Smooth muscle cell (in vitro differentiated cells): ENCODE results near the gene CAPS2. TPM values are rescaled to one million over a fixed set of nuclear protein-coding genes. Genes with fewer than 3 reads are reported as not detected.
A peak's percentile ranks its signal among the peaks of the same experiment; 100 is the strongest.

Experiments
- DNase-seq: peaks from one replicate; lab custom pipeline; 2025; ENCODE audit not compliant: unreplicated experiment; lab: John Stamatoyannopoulos, UW
- H2AFZ ChIP-seq: fragments of 200-600 bp; sonication (generic); 2 replicates; pipeline ENCODE4 v1.6.0; 2016; ENCODE audit warnings: antibody characterized with exemption, low read depth, mild to moderate bottlenecking
- H3F3A ChIP-seq: fragments of 200-600 bp; sonication (generic); 2 replicates; pipeline ENCODE4 v1.6.0; 2017; ENCODE audit warnings: antibody characterized with exemption, low read depth
- H3K27ac ChIP-seq: fragments of 200-600 bp; sonication (generic); 2 replicates; pipeline ENCODE4 v1.5.1; 2016; ENCODE audit warnings: low read depth, mild to moderate bottlenecking
- H3K27me3 ChIP-seq: fragments of 200-600 bp; sonication (generic); 2 replicates; pipeline ENCODE4 v1.6.1; 2016; ENCODE audit warnings: low read depth, mild to moderate bottlenecking
- H3K36me3 ChIP-seq: fragments of 200-600 bp; sonication (generic); 2 replicates; pipeline ENCODE4 v1.5.1; 2016; ENCODE audit warnings: low read depth
- H3K4me1 ChIP-seq: fragments of 200-600 bp; sonication (generic); 2 replicates; pipeline ENCODE4 v1.5.1; 2016; ENCODE audit warnings: low read depth
- H3K4me2 ChIP-seq: fragments of 200-600 bp; sonication (generic); 2 replicates; pipeline ENCODE4 v1.6.0; 2016; ENCODE audit warnings: mild to moderate bottlenecking
- H3K4me3 ChIP-seq: fragments of 200-600 bp; sonication (generic); 2 replicates; pipeline ENCODE4 v1.5.1; 2016; ENCODE audit warnings: mild to moderate bottlenecking
- H3K79me2 ChIP-seq: fragments of 200-600 bp; sonication (generic); 2 replicates; pipeline ENCODE4 v1.6.0; 2016; ENCODE audit warnings: low read depth, mild to moderate bottlenecking
- H3K9ac ChIP-seq: fragments of 200-600 bp; sonication (generic); 2 replicates; pipeline ENCODE4 v1.6.0; 2016; ENCODE audit warnings: low read depth
- H3K9me3 ChIP-seq: fragments of 200-600 bp; sonication (generic); replicated peaks from 2 replicates; pipeline ENCODE4 v1.5.1; 2016; ENCODE audit warnings: low read depth
- H4K20me1 ChIP-seq: fragments of 200-600 bp; sonication (generic); 2 replicates; pipeline ENCODE4 v1.6.0; 2016; ENCODE audit warnings: low read depth
- WGBS: methylation state at CpG from one replicate; pipeline ENCODE4 v1.1.7; 2016; ENCODE audit warnings: low lambda C conversion rate; 5-methylcytosine and 5-hydroxymethylcytosine counted together
- polyA plus RNA-seq: library from polyadenylated mRNA; unstranded; fragments of >200 nt; fragmentation: Nextera tagmentation; extraction: Ambion mirVana; gene quantifications from 2 replicates; pipeline ENCODE4 v1.2.1, GENCODE V29; 2016
- total RNA-seq: library from RNA; depleted of rRNA; stranded (reverse); fragments of >200 nt; gene quantifications from 2 replicates; pipeline ENCODE4 v1.2.3, GENCODE V29; 2014
- TF ChIP-seq, protein P1 (sequence below): fragments of 200-600 bp; sonication (generic); IDR thresholded peaks from 2 replicates; pipeline ENCODE4 v1.5.1; 2017; ENCODE audit warnings: borderline replicate concordance, mild to moderate bottlenecking, antibody characterized with exemption; ENCODE audit not compliant: insufficient read depth, poor library complexity, severe bottlenecking

CAPS2 gene
- total and polyA plus RNA-seq, 2 experiments from 2014 or later, result 0.66 to 3.7 TPM

- no peaks in the 10 kb centered on the region for H3K27me3 ChIP-seq
- no peak overlapping the region for H2AFZ ChIP-seq
- no peaks in the 10 kb centered on the region for H3K4me1 ChIP-seq
- no peaks in the 10 kb centered on the region for H3K79me2 ChIP-seq
- no peak overlapping the region for H3K4me3 ChIP-seq
- H3K9ac ChIP-seq, result no peak overlapping the region
- H3K27ac ChIP-seq, result no peak overlapping the region
- no peak for DNase-seq
- TF ChIP-seq, protein P1, sequence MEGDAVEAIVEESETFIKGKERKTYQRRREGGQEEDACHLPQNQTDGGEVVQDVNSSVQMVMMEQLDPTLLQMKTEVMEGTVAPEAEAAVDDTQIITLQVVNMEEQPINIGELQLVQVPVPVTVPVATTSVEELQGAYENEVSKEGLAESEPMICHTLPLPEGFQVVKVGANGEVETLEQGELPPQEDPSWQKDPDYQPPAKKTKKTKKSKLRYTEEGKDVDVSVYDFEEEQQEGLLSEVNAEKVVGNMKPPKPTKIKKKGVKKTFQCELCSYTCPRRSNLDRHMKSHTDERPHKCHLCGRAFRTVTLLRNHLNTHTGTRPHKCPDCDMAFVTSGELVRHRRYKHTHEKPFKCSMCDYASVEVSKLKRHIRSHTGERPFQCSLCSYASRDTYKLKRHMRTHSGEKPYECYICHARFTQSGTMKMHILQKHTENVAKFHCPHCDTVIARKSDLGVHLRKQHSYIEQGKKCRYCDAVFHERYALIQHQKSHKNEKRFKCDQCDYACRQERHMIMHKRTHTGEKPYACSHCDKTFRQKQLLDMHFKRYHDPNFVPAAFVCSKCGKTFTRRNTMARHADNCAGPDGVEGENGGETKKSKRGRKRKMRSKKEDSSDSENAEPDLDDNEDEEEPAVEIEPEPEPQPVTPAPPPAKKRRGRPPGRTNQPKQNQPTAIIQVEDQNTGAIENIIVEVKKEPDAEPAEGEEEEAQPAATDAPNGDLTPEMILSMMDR, result no peak
- no peaks in the 10 kb centered on the region for H3K9me3 ChIP-seq
- H3F3A ChIP-seq, result no peaks in the 10 kb centered on the region
- peak overlapping the region; percentile 20 for H3K4me2 ChIP-seq
- H4K20me1 ChIP-seq, result no peaks in the 10 kb centered on the region
- no peaks in the 10 kb centered on the region for H3K36me3 ChIP-seq
Observed at GRCh38 chr12:75315518-75315917, 14.6 kb downstream of the CAPS2 start.

DNA sequence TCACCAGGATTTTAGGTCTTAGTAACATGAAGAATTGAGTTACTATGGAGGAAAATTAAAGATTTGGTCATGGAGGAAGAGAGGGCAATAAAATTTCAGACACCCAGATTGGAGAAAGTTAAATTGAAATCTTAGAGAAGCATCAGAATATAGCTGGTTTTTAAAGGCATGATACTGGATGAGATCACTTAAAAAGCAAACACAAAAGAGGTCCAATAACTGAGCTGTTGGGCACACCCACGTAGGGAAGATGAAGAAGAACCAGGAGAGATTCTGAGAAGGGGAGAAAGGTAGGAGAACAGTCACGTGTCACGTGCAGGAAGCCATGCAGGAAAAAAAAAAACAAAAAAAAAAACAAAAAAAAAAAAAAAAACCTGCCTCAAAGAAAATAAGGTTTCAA lies 18.8 kb downstream of the CAPS2 start:
- Histone ChIP-seq H3K9me3 (no peaks in the 10 kb centered on the region), H3K4me2 (no peak overlapping the region), H3K27me3 (no peaks in the 10 kb centered on the region), H4K20me1 (no peaks in the 10 kb centered on the region), H3K4me1 (no peaks in the 10 kb centered on the region), H3K9ac (no peak overlapping the region), H3K79me2 (no peaks in the 10 kb centered on the region), H3K27ac (no peak overlapping the region), H3F3A (no peaks in the 10 kb centered on the region), H3K36me3 (no peaks in the 10 kb centered on the region), H3K4me3 (no peak overlapping the region), H2AFZ (no peak overlapping the region)
- TF ChIP-seq, protein P1, result no peak
- DNase-seq, result no peak
- 92% methylated on average over 3 of the region's 3 CpGs for WGBS

DNA sequence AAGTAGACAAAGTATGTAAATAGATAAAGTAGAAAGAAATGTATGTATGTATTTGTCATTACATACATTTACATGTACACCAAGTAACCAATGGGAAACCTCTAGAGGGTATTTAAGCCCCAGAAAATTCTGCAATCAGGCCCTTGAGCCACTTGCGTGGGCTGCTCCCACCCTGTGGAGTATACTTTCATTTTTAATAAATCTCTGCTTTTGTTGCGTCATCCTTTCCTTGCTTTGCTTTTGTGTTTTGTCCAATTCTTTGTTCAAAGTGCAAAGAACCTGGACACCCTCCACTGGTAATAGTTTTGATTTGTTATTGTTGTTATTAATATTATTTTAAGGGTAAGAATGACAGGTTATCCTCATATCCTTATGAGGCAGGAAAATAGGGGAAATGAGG lies 21.8 kb downstream of the CAPS2 start:
- Histone ChIP-seq H3F3A (no peaks in the 10 kb centered on the region), H3K4me3 (no peak overlapping the region), H3K79me2 (no peaks in the 10 kb centered on the region), H3K27me3 (no peaks in the 10 kb centered on the region), H2AFZ (no peak overlapping the region), H3K4me1 (no peaks in the 10 kb centered on the region), H4K20me1 (no peaks in the 10 kb centered on the region), H3K4me2 (no peak overlapping the region), H3K36me3 (no peaks in the 10 kb centered on the region), H3K9ac (no peak overlapping the region), H3K9me3 (no peaks in the 10 kb centered on the region), H3K27ac (no peak overlapping the region)
- WGBS, result 95% methylated on average over 2 of the region's 2 CpGs
- no peak for DNase-seq
- TF ChIP-seq, protein P1, result no peak
